ENCODE measurements around the gene ZNF546.

The ZNF546 gene

DNA sequence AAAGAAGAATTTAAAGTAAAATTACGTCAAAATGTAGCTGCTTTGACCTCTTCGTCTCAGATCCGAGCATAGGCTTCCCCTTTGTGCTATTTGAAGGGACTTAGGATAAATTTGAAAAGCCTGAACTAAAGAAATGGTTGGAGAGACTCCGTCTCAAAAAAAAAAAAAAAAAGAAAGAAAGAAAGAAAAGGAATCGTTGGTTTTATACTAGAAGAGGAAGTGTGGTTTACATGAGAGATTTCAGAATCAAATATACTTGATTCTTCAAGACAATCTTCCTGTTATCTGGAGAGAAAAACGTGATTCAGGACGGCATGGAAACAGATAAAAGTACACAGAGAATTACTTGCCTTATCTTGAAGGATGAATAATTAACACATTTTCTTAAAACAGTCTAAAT, 59.6 kb downstream of the ZNF546 start:
- no peak for DNase-seq

DNA sequence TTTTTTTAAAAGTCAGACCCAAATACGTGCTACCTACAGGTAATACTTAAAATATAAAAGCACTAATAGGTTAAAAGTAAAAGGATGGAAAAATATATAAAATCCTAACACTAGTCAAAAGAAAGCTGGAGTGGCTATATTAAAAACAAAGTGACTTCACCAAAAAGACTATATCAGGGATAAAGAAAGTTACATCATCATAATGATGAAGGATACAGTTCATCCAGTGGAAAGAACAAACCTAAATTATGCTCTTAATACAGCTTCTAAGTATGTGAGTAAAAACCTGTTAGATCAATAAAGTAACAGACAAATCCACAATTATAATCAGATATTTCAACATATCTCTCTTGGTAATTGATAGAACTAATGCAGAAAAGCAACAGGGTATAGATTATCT, 60.3 kb downstream of the ZNF546 start:
- no peak for DNase-seq

DNA sequence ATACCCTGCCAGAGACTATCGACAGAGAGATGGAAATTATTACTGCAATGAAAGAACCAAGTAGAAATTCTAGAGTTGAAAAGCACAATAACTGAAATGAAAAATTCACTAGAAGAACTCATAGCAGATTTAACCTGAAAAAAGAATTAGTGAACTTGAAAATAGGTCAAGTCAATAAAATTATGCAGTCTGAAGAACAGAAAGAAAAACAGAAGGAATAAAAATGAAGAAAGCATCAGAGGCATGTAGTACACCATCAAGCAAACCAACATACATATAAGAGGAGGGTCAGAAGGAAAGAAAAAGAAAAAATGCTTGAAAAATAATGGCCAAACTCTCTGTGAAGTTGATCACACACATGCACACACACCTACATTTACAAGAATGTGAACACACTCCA, 62.8 kb downstream of the ZNF546 start:
- DNase-seq, result no peak

DNA sequence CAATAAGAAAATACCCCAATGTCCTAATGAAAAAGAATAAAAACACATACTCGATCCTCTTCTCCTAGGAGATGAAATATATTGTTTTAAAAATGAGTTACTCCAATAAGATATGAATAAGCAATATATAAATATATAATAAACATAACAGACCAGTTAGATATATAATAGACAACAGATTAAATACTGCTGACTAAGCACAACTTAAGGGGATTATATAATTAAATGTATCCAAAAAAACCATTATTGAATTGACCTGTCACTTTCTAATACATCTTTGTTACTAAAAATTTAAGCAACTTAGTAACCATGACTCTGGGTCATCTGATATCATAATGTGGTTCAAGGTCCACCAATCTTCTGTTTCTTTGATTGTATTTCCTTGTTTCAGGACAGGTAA, 73.2 kb downstream of the ZNF546 start:
- no peak for DNase-seq
